SU-DHL-6 (cell line): ENCODE data around the gene B3GAT1.

Source experiments
- H2AFZ ChIP-seq: fragments of 200-600 bp; sonication (generic); 2 replicates; pipeline ENCODE4 v1.6.1; 2014; ENCODE audit warnings: low read depth, mild to moderate bottlenecking, moderate library complexity, mixed read lengths, antibody characterized with exemption, low read length; ENCODE audit not compliant: severe bottlenecking
- H3F3A ChIP-seq: fragments of 200-600 bp; shearing (Covaris generic); 2 replicates; pipeline ENCODE4 v1.6.0; 2016; ENCODE audit warnings: antibody characterized with exemption, mild to moderate bottlenecking; ENCODE audit not compliant: insufficient read depth
- H3K27ac ChIP-seq: fragments of 200-600 bp; sonication (generic); 2 replicates; pipeline ENCODE4 v1.5.1; 2016; ENCODE audit warnings: low read depth, mild to moderate bottlenecking, low read length, moderate library complexity, mixed read lengths
- H3K27me3 ChIP-seq: fragments of 200-600 bp; sonication (generic), shearing (Covaris generic); 2 replicates; pipeline ENCODE4 v1.6.0; 2014; ENCODE audit warnings: mild to moderate bottlenecking, low read length
- H3K36me3 ChIP-seq: fragments of 200-600 bp; sonication (generic); 2 replicates; pipeline ENCODE4 v1.6.1; 2014; ENCODE audit warnings: mild to moderate bottlenecking, low read length, mixed read lengths
- H3K4me2 ChIP-seq: fragments of 300-600, 200-600 bp; shearing (Covaris generic), sonication (generic); 2 replicates; pipeline ENCODE4 v1.6.0; 2014; ENCODE audit warnings: low read length, low read depth, mild to moderate bottlenecking; ENCODE audit not compliant: poor library complexity, severe bottlenecking
- H3K4me3 ChIP-seq: fragments of 200-600 bp; sonication (generic); 2 replicates; pipeline ENCODE4 v1.5.1; 2014; ENCODE audit warnings: antibody characterized with exemption, low read length, mild to moderate bottlenecking, mixed read lengths; ENCODE audit not compliant: insufficient read depth, poor library complexity, severe bottlenecking
- H3K79me2 ChIP-seq: fragments of 200-600 bp; sonication (generic); 2 replicates; pipeline ENCODE4 v1.6.1; 2014; ENCODE audit warnings: mild to moderate bottlenecking, low read length, moderate library complexity; ENCODE audit not compliant: insufficient read depth
- H3K9ac ChIP-seq: fragments of 200-600 bp; sonication (generic); 2 replicates; pipeline ENCODE4 v1.7.0; 2014; ENCODE audit warnings: mild to moderate bottlenecking, low read length
- H3K9me2 ChIP-seq: fragments of 200-600 bp; sonication (generic); replicated peaks from 2 replicates; pipeline ENCODE4 v1.6.1; 2014; ENCODE audit warnings: low read length; ENCODE audit not compliant: insufficient read depth
- H3K9me3 ChIP-seq: fragments of 200-600 bp; sonication (generic); 2 replicates; pipeline ENCODE4 v1.6.1; 2014; ENCODE audit warnings: low read length, mixed read lengths; ENCODE audit not compliant: insufficient read depth
- H4K20me1 ChIP-seq: fragments of 200-600 bp; sonication (generic); 2 replicates; pipeline ENCODE4 v1.6.1; 2014; ENCODE audit warnings: low read depth, mild to moderate bottlenecking, antibody characterized with exemption, low read length, moderate library complexity, mixed read lengths
- CTCF ChIP-seq: fragments of 200-600 bp; sonication (generic); IDR thresholded peaks from one replicate; pipeline ENCODE4 v1.5.1; 2017; ENCODE audit warnings: antibody characterized with exemption, mild to moderate bottlenecking, low read length, moderate library complexity; ENCODE audit not compliant: insufficient read depth, poor library complexity, severe bottlenecking
- EZH2phosphoT487 ChIP-seq: fragments of 200-600 bp; sonication (generic), shearing (Covaris generic); conservative IDR thresholded peaks from 2 replicates; pipeline ENCODE4 v1.6.1; 2018; ENCODE audit warnings: mild to moderate bottlenecking, antibody characterized with exemption, low read length, moderate library complexity, mixed read lengths

B3GAT1 gene

GRCh38 chr11:134343646-134344045 lies 68.4 kb downstream of the B3GAT1 start:
- H4K20me1 ChIP-seq: no peaks in the 10 kb centered on the region
- no peak overlapping the region for H3K9ac ChIP-seq
- no peak overlapping the region for H3K27ac ChIP-seq
- no peaks in the 10 kb centered on the region for H3F3A ChIP-seq
- no peaks in the 10 kb centered on the region for H3K79me2 ChIP-seq
- H3K9me2 ChIP-seq: no peaks in the 10 kb centered on the region
- H3K9me3 ChIP-seq: no peaks in the 10 kb centered on the region
- H2AFZ ChIP-seq: no peak overlapping the region
- TF ChIP-seq CTCF: no peak
- TF ChIP-seq EZH2phosphoT487: no peak
- no peaks in the 10 kb centered on the region for H3K27me3 ChIP-seq
- H3K36me3 ChIP-seq: no peaks in the 10 kb centered on the region
- no peak overlapping the region for H3K4me3 ChIP-seq
- H3K4me2 ChIP-seq: no peak overlapping the region

GRCh38 chr11:134342572-134343340 lies 69.3 kb downstream of the B3GAT1 start:
- H3K9me2 ChIP-seq: no peaks in the 10 kb centered on the region
- TF ChIP-seq CTCF (no peak), EZH2phosphoT487 (no peak)
- no peaks in the 10 kb centered on the region for H3F3A ChIP-seq
- H3K4me3 ChIP-seq: no peak overlapping the region
- no peaks in the 10 kb centered on the region for H3K36me3 ChIP-seq
- no peaks in the 10 kb centered on the region for H4K20me1 ChIP-seq
- H3K4me2 ChIP-seq: no peak overlapping the region
- no peaks in the 10 kb centered on the region for H3K27me3 ChIP-seq
- H3K79me2 ChIP-seq: no peaks in the 10 kb centered on the region
- no peak overlapping the region for H2AFZ ChIP-seq
- H3K9me3 ChIP-seq: no peaks in the 10 kb centered on the region
- H3K9ac ChIP-seq: no peak overlapping the region
- H3K27ac ChIP-seq: no peak overlapping the region

GRCh38 chr11:134341805-134342571 lies 70.1 kb downstream of the B3GAT1 start:
- Histone ChIP-seq H3K36me3 (no peaks in the 10 kb centered on the region), H3K4me2 (no peak overlapping the region), H3K9ac (no peak overlapping the region), H3K79me2 (no peaks in the 10 kb centered on the region), H3K27me3 (no peaks in the 10 kb centered on the region), H2AFZ (no peak overlapping the region), H3K4me3 (no peak overlapping the region), H3F3A (no peaks in the 10 kb centered on the region), H3K9me2 (no peaks in the 10 kb centered on the region), H3K27ac (no peak overlapping the region), H4K20me1 (no peaks in the 10 kb centered on the region), H3K9me3 (no peaks in the 10 kb centered on the region)
- TF ChIP-seq EZH2phosphoT487: no peak
- no peak for TF ChIP-seq CTCF
